ENCODE measurements around the gene ENOX1. TPM values are rescaled to one million over a fixed set of nuclear protein-coding genes. Genes with fewer than 3 reads are reported as not detected.
"Not testable (repeated sequence)": the region's sequence is repeated elsewhere in the genome, so short reads cannot be mapped to it uniquely, and the experiment has no call there.

The ENOX1 gene
- total RNA-seq, 4 donors from 2014 or later = 2.2 to 8.9 (median 6.2) TPM

DNA sequence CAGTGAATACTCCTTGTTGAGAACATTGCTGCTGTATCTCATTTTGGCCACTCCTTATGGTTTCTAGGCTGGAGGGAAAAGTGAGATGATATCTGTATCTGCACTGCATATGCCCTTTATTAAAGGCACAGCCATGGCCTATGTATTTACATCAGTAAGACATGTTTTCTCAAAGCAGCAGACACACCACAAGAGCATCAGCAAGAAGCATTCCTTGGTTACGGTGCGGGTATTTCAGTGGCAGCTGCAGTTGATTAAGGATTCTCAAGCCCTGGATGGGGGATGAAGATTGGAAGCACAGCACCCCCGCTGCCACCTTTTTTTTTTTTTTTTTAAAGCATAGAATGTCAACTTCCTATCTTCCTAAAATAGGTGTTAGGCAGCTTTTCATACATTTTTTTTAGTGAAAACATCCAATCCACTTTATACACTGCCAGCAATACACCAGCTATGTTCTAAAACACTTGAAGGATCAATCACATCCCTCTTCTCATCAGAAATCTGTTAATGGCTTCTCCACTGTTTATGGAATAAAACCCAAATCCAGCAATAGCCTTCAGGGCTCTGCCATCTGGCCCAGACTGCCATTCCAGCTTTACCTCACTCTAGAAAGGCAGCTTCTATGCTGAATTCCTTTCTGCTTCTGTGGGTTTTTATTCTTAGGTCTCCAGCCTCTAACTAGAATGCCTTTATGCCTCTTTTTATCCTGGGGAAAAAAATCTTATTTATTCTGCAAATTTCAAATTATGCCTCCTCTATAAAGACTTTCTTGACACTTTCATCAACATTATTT is 432.4 kb downstream of the ENOX1 start:
- DNase-seq (ENCODE audit: low spot score) (no peak), ATAC-seq (ENCODE audit: low FRiP score) (no peak)
- no peak for TF ChIP-seq CTCF (IDR thresholded peaks at IDR 0.05)

DNA sequence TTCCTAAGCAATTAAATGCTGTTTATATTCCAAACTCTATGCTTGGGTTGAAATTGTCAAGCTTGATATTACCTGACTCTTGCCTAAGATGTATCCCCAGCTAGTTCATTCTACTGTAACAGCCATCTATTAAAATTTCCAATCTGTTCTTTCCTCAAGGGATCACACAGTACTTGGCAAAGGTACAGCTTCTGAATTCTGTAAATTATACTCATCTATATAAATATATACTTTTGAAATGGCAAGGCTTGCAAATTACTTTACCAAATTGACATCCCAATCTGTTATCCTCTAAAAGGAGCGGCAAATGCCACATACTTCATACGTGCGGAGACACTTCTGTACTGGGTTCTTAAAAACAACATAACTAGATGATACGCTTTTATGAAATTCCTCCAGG is 433.1 kb downstream of the ENOX1 start:
- no peak for ATAC-seq (ENCODE audit: low FRiP score)
- no peak for TF ChIP-seq CTCF (IDR thresholded peaks at IDR 0.05)
- no peak for DNase-seq (ENCODE audit: low spot score)

DNA sequence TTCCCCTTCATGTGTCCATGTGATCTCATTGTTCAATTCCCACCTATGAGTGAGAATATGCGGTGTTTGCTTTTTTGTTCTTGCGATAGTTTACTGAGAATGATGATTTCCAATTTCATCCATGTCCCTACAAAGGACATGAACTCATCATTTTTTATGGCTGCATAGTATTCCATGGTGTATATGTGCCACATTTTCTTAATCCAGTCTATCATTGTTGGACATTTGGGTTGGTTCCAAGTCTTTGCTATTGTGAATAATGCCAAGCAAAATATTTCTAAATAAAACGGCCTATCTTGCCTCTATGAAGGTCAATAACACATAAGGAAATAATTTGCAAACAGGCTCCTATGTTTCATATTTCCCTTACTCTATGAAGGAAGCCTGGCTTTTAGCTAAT is 435.2 kb downstream of the ENOX1 start:
- not testable (repeated sequence) for ATAC-seq (ENCODE audit: low FRiP score); DNase-seq (ENCODE audit: low spot score)

DNA sequence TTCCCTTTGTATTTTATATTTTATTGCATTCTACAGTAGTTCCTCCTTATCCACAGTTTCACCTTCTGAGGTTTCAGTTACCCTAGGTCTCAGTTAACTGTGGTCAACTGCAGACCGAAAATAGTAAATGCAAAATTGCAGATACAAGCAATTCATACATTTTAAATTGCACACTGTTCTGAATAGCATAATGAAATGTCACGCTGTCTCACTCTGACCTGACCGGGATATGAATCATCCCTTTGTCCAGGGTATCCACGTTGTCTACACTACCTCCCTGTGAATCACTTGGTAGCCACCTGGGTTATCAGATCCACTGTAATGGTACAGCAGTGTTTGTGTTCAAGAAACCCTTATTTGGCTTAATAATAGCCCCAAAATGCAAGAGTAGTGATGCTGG is 438.4 kb downstream of the ENOX1 start:
- ATAC-seq (ENCODE audit: low FRiP score) = no peak
- DNase-seq (ENCODE audit: low spot score) = no peak
- no peak for TF ChIP-seq CTCF (IDR thresholded peaks at IDR 0.05)

GRCh38 chr13:43347877-43348276 is 438.9 kb downstream of the ENOX1 start:
- ATAC-seq (ENCODE audit: low FRiP score) (no peak), DNase-seq (ENCODE audit: low spot score) (no peak)
- no peak for TF ChIP-seq CTCF (IDR thresholded peaks at IDR 0.05)

- no peak for TF ChIP-seq CTCF (IDR thresholded peaks at IDR 0.05)
- DNase-seq (ENCODE audit: low spot score) = no peak
- no peak for ATAC-seq (ENCODE audit: low FRiP score)
These were observed 440.3 kb downstream of the ENOX1 start for GRCh38 chr13:43346427-43346826.

- ATAC-seq (ENCODE audit: low FRiP score) = no peak
- DNase-seq (ENCODE audit: low spot score) = no peak
- TF ChIP-seq CTCF (IDR thresholded peaks at IDR 0.05) = no peak
These were observed 443.1 kb downstream of the ENOX1 start for GRCh38 chr13:43343645-43344044.

Data from omental fat pad (tissue), 4 donors.